ENCODE data around the gene CELF3. TPM values are rescaled to one million over a fixed set of nuclear protein-coding genes. Genes with fewer than 3 reads are reported as not detected.

CELF3 gene
- total and polyA plus RNA-seq, 9 of the 15 experiments (the other 6 are each of a cell fraction or from before 2014, with no cell fraction given): not detected

DNA sequence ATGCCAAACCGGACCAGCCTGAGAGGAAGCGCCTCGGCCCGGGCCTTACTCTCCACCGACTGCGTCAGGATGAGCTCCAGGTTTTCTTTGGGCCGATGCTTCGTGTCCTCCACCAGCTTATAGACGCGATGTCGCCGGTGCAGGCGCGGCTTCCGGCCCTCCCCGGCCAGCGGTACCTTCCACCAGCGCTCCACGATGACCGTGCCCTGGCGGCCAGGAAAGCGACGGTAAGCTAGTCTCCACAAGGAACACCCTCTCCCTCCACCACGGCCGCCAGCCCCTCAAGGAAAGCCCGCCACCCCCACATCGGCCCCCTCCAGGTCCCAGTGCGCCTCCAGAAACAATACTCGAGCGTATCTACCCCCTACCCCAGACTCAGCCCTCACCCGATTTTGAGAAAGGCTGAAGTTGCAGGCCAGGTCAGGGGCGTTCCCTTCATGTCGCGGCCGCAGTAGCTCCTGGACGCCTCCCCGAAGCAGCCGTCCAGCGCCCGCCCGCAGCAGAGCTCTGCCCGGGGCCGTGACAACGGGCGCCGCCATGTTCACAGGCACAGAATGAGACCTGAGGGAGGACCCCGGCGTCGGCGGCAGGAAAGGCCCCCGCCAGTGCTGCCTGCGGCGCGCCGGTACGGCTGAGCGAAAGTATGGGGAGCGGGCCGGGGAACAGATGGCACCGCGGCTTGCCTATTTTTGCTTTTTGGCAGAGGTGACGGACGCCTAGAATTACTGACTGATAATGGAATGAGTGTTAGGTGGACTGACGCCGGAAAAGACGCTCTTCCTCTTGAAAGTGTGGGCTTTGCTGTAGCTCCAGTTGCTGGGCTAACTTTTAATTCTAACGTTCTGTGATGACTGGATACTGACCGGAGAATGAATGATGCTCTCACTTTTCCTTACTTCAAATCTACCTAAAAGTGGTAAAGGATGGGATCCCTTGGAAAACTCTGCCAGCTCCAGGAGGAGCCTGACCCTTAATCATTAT, 46.6 kb upstream of the CELF3 start, which contains the start of gene MRPL9 (continued):
- TF ChIP-seq DIDO1 (tag; IDR thresholded peaks at IDR 0.05; ENCODE audit: low read depth) (peak; percentile 90), HNRNPL (IDR thresholded peaks at IDR 0.05; ENCODE audit: low read depth, low read length) (no peak), ZNF583 (CRISPR knock-in tag; IDR thresholded peaks at IDR 0.05) (0 out of 2 replicates have a peak, but pooled peaks have one; percentile 13), CREB1 (IDR thresholded peaks at IDR 0.05) (peak; percentile 45), CREB1 (CRISPR knock-in tag; IDR thresholded peaks at IDR 0.05) (peak; percentile 72), U2AF1 (optimal IDR thresholded peaks at IDR 0.05; ENCODE audit: low read depth, low read length) (no peak), ZNF212 (CRISPR knock-in tag; IDR thresholded peaks at IDR 0.05) (peak; percentile 72; the same call in 1 of the 2 replicates), POLR2AphosphoS5 (IDR thresholded peaks at IDR 0.05; ENCODE audit: control insufficient read depth, insufficient read depth, low read depth, low read length) (peak; percentile 73), RBM15 (IDR thresholded peaks at IDR 0.05; ENCODE audit: insufficient read depth, low read length) (no peak), RNF219 (CRISPR knock-in tag; IDR thresholded peaks at IDR 0.05) (no peak), ZC3H11A (IDR thresholded peaks at IDR 0.05; ENCODE audit: low read depth, low read length) (no peak), STAG1 (CRISPR knock-in tag; IDR thresholded peaks at IDR 0.05; ENCODE audit: borderline replicate concordance) (no peak), XRCC4 (IDR thresholded peaks at IDR 0.05; ENCODE audit: extremely low read depth, insufficient read depth, insufficient read length) (no peak), THRAP3 (IDR thresholded peaks at IDR 0.05; ENCODE audit: borderline replicate concordance) (no peak), TBL1XR1 (IDR thresholded peaks at IDR 0.05; ENCODE audit: low read length in 2 of 2) (peak in 1 of 2 experiments; percentile 28; a peak in 1 of 4 replicates), EP300 (IDR thresholded peaks at IDR 0.05; ENCODE audit: low read length) (no peak), HMG20B (CRISPR knock-in tag; IDR thresholded peaks at IDR 0.05) (no peak), ZNF76 (CRISPR knock-in tag; IDR thresholded peaks at IDR 0.05; ENCODE audit: borderline replicate concordance) (no peak), RNF2 (IDR thresholded peaks at IDR 0.05) (peak; percentile 54; the same call in 1 of the 2 replicates), CHCHD3 (CRISPR knock-in tag; IDR thresholded peaks at IDR 0.05) (0 out of 2 replicates have a peak, but pooled peaks have one; percentile 28), PTRF (tag; IDR thresholded peaks at IDR 0.05) (no peak)
- TF ChIP-seq, protein P1, sequence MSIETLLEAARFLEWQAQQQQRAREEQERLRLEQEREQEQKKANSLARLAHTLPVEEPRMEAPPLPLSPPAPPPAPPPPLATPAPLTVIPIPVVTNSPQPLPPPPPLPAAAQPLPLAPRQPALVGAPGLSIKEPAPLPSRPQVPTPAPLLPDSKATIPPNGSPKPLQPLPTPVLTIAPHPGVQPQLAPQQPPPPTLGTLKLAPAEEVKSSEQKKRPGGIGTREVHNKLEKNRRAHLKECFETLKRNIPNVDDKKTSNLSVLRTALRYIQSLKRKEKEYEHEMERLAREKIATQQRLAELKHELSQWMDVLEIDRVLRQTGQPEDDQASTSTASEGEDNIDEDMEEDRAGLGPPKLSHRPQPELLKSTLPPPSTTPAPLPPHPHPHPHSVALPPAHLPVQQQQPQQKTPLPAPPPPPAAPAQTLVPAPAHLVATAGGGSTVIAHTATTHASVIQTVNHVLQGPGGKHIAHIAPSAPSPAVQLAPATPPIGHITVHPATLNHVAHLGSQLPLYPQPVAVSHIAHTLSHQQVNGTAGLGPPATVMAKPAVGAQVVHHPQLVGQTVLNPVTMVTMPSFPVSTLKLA (conservative IDR thresholded peaks at IDR 0.05): peak; percentile 61 to 83; a peak in 3 of 4 replicates
